Right lung (tissue), 5 donors: ENCODE results near the gene RPS2. TPM values are rescaled to one million over a fixed set of nuclear protein-coding genes. Genes with fewer than 3 reads are reported as not detected.
"Not testable (repeated sequence)": the region's sequence is repeated elsewhere in the genome, so short reads cannot be mapped to it uniquely, and the experiment has no call there.

Experiments
- DNase-seq, 2 donors: peaks; one replicate each; pipeline ENCODE4 v3.0.0-alpha.2; 2013
- polyA plus RNA-seq, 5 donors: library from polyadenylated mRNA; unstranded; fragments of 120-200 nt; gene quantifications; one replicate each; pipeline versions ENCODE4 v1.2.1 to v1.2.3, GENCODE V29; 2013; ENCODE audit warnings: inconsistent platforms in 1 of 5, low replicate concordance in 1 of 5; ENCODE audit not compliant: insufficient read length in 5 of 5, insufficient read depth in 1 of 5

The RPS2 gene
- polyA plus RNA-seq, 5 donors = 2,201 to 2,837 (median 2,396) TPM

DNA sequence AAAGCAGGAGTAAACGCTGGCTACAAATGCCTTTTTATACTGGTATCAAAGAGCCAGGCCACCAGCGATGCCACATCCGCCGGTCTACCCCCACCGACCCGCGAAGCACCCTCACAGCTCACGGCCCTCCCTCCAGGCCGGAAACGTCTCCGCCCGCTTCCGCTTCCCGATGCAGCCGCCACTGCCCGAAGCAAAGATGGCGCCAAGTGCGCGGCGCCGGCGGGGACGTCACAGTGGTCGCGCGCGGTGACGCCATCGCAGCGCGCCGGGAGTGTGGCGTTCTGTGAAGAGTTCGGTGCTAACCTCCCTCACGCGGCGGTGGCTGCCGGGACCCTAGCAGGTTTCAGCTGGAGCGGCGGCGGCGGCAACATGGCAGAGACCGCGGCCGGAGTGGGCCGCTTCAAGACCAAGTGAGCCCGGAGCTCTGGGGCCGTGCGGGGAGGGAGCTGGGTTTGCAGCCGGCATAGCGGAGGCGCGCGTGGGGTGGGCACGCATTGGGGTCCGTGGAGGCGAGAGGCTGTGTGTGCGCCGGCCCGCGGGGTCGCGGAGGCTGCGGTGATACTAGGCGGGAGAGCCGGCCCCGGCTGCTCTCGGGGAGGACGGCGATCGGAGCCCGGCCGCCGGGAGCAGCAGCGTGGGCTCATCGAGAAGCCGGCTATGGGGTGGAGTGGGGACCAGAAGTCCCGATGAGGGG, 7.3 kb upstream of the RPS2 start, which contains the start of gene TBL3:
Gene TBL3, plus strand, starts transcription at position 258 of the 694 bp plus-strand sequence. Its CDS starts 112 bp downstream, at position 370.
- DNase-seq = peak; percentile 93 to 95

DNA sequence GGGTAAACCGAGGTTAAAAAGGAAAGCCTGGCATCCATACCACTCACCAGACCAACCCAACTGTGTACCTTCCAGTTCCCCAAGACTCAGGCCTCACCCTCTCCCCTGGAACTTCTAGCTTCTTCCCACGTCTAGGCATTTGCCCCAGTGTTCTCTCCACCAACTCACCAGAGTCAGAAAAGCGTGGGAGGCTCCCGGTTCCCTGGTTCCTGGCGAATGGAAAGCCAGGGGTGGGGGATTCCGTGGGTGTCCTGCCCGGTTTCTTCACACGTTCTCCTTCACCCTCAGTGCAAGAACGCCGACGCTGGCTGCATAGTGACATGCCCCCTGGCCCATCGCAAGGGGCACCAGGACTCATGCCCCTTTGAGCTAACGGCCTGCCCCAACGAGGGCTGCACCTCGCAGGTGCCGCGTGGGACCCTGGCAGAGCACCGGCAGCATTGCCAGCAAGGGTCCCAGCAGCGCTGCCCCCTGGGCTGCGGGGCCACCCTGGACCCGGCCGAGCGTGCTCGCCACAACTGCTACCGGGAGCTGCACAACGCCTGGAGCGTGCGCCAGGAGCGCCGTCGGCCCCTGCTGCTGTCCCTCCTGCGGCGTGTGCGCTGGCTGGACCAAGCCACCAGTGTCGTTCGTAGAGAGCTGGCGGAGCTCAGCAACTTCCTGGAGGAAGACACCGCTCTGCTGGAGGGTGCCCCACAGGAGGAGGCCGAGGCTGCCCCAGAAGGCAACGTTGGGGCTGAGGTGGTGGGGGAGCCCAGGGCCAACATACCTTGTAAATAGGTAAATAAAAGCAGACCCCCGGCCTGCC, 3.7 kb upstream of the RPS2 start:
- DNase-seq = no peak

DNA sequence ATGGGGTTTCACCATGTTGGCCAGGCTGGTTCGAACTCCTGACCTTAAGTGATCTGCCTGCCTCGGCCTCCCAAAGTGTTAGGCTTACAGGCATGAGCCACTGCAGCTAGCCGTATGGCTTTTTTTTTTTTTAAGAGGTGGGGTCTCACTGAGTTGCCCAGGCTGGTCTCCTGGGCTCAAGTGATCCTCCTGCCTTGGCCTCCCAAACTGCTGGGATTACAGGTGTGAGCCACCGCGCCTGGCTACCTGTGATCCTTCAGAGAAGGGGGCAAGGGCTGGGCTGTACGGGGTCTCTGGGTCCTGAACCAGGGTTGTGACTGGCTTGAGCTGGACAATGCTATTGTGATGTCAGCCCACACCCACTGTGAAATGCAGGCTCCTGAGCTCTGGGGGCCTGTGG, 1.8 kb upstream of the RPS2 start, which contains the start of gene RNF151:
Gene RNF151, plus strand, starts transcription at position 397 of the 400 bp plus-strand sequence. CDS start 26 bp downstream, outside the sequence.
- no peak for DNase-seq

DNA sequence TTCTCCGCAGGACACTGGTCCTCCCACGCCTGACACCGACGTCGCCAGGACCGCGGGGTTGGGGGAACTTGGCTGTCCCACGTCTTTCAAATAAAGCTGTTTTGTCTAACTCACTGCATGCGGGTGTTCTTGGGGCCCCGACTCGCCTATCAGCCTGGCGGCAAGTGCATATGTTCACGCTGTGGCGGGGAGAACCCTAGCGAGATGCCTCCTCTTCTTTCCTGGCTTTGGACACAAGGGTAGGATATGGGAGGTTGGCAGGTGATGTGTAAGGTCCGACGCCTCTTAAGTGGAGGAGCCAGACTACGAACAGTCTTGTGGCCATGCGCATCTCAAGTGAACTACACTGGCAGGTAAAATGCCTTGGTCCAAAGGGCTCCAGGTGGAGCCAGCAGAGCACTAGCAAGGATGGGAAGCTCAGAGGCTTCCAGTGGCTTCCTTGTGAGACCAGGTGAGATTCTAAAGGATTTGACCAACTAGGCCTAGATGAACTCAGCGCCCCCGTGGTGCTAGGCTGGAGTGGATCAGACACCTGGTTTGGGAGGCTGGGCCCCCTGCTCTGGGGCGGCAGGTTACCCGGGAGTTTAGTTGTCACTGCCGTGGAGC, 873 bp upstream of the RPS2 start:
- DNase-seq = no peak

DNA sequence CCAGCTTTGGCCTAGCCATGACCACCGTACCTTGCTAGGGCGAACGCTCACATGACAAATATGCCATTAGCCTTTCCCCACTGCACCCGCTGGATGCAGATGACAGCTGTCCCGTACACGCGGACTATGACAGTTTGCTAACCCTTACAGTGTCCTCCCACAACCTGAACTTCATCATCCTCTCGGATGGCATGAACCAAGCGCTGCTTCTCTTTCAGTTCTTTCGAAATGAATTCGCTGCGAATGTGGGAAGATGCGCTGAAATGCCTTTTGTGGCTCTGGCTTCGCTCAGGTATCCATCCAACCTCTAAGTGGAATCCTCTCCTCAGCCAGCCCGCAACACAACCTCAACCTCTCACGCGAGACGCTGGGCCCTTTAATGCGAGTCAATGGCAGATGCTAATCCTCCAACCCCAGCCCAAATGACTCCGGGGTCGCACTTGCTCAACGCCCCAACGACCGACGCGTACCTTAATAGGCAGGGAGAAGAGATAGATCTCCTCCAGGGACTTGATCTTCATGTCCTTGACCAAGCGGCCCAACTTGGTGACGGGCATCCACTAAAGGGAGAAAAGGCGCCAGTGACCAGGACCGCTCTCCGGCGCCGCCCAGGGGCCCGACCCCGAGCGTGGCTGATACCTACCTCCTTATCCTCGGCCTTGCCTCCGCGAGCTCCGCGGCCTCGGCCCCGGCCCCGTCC, 670 bp downstream of the RPS2 start:
- peak in 1 of 2 donors; percentile 27 for DNase-seq

DNA sequence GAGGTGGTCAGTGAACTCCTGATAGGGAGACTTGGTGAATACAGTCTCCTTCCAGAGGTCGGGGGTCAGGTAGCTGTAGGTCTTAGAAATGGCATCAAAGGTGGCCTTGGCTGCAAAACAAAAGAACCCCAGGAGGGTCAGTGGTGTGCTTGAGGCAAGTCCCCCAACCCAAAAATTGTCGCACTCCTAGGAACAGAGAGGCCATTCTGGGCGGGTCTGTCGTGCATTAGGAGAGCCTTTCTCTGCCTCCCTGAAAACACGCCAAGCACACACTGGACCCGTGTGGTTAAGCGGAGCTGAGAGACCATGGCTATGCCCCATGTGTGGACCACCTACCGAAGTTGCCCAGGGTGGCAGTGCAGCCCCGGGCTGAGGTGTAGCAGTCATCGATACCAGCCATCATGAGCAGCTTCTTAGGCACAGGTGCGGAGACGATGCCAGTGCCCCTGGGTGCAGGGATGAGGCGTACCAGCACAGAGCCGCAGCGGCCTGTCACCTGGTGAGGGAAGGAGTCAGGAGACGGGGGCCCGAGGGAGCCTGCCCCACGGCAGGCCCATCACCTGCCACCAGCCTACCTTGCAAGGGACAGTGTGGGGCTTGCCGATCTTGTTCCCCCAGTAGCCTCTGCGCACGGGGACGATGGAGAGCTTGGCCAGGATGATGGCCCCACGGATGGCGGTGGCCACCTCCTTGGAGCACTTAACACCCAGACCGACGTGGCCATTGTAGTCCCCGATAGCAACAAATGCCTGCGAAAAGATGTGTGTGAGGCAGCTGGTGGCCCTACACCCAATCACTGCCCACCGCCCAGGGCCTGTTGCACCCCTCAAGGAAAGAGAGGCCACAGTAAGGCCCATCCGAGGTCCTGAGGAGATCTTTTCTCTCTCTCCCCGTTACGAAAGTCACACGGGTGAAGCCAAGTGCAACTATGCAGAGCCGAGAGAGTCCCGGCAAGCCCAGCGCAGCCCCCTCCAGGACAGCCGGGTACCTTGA, 2.2 kb downstream of the RPS2 start:
- DNase-seq = not testable (repeated sequence)

GRCh38 chr16:1961651-1962067, 3.0 kb downstream of the RPS2 start:
- DNase-seq = no peak

DNA sequence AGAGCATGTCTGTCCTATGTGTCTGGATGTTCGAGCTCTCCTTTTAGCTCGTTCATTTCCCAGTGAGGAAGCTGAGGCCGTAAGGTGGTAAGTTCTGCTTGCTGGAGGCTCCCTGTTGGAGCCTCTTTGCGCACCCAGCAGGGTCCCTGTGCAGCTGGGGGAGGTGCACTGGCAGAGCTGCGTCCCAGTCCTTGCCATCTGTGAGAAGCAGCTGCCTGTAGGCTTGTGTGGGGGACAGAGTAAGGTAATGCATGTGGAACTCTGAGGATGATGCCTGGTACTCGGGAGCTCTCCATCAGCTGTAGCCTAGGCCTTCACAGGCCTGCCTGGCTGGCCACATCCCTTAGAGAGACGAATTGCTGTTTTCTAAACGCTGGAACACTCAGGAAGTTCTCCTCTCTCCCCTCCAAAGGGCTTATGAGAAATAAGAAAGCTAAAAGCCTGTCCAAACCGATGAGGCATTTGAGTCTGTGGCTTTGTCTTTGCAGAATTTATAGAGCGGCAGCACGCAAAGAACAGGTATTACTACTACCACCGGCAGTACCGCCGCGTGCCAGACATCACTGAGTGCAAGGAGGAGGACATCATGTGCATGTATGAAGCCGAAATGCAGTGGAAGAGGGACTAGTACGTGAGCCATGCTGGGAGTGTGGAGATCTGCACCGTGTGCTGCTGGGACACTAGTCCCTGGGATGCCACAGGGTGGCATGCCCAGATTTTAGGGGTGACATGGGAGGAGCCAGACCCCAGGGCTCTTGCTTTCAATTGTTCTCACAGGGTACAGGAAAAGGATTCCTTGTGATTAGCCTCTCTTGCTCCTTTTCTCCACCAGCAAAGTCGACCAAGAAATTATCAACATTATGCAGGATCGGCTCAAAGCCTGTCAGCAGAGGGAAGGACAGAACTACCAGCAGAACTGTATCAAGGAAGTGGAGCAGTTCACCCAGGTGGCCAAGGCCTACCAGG, 3.7 kb downstream of the RPS2 start:
- no peak for DNase-seq

GRCh38 chr16:1959269-1960039, 5.2 kb downstream of the RPS2 start, which contains the start of gene NDUFB10:
Gene NDUFB10, plus strand, starts transcription at chr16:1959538. Its CDS starts 87 bp downstream, at chr16:1959625.
- DNase-seq = peak; percentile 89 to 90

GRCh38 chr16:1958715-1959268, 5.8 kb downstream of the RPS2 start:
- DNase-seq = no peak

DNA sequence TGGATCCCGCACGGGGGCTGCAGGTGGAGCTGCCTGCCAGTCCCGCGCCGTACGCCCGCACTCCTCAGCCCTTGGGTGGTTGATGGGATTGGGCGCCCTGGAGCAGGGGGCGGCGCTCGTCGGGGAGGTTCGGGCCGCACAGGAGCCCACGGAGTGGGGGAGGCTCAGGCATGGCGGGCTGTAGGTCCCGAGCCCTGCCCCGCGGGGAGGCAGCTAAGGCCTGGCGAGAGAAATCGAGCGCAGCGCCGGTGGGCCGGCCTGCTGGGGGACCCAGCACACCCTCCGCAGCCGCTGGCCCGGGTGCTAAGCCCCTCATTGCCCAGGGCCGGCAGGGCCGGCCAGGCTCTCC, 6.5 kb downstream of the RPS2 start:
- not testable (repeated sequence) for DNase-seq

DNA sequence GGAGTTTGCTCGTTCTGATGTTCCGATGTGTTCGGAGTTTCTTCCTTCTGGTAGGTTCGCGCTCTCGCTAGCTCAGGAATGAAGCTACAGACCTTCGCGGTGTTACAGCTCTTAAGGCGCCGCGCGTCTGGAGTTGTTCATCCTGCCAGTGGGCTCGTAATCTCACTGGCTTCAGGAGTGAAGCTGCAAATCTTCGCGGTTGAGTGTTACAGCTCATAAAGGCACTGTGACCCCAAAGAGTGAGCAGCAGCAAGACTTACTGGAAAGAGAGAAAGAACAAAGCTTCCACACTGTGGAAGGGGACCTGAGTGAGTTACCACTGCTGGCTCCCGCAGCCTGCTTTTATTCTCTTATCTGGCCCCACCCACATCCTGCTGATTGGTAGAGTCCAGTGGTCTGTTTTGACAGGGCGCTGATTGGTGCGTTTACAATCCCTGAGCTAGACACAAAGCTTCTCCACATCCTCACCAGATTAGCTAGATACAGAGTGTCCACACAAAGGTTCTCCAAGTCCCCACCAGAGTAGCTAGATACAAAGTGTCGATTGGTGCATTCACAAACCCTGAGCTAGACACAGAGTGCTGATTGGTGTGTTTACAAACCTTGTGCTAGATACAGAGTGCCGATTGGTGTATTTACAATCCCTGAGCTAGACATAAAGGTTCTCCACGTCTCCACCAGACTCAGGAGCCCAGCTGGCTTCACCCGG, 7.0 kb downstream of the RPS2 start:
- not testable (repeated sequence) for DNase-seq

GRCh38 chr16:1953734-1954133, 10.9 kb downstream of the RPS2 start:
- DNase-seq = no peak

DNA sequence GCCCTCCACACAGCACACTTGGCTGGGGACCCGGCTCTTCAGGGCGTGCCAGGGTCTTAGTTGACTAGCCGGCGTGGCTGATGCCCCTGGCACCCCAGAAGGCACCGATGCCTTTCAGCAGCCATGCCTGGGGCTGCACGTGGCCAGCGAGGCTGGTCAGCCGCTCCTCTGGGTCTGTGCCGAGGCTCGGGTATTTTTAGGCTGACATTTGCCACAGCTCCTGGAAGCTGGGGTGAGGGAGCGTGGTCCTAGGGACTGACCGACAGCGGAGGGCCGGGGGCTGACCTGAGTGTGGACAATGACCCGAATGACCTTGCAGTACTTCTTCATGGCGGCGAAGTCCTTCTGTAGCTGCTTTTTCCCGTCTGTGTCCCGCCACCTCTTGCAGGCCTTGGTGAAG, 14.1 kb downstream of the RPS2 start:
- no peak for DNase-seq

DNA sequence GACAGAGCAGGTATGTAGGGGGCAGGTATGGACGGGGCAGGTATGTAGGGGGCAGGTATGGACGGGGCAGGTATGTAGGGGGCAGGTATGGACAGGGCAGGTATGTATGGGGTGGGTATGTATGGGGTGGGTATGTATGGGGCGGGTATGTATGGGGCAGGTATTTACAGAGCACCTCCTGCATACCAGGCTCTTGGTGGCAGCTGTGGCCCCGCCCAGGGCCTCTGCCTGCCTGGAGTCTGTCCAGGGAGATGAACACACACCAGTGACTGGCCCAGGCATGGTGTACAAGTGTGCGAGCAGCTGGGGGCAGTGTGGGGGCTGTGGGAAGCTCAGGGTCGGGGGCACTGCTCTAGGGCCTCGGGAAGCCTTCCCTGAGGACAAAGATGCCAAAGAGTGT, 14.6 kb downstream of the RPS2 start:
- DNase-seq = no peak

- no peak for DNase-seq
These were observed 15.1 kb downstream of the RPS2 start for GRCh38 chr16:1949507-1949906.

DNA sequence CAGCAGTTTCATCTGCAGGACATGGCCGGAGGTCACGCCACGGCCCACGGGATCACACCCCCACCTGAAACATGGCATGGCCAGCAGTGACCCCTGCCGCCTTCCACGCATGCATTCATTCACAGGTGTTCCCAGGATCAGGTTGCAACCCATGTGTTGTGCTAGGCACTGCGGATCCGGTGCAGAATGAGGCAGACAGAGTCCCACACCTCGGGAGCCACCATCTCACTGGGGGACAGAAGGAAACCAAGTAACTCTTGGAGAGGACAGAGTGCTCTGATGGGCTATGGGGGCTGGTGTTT, 17.3 kb downstream of the RPS2 start:
- no peak for DNase-seq
